ENCODE data around the gene GAP43.

GRCh38 chr3:115688418-115688817, 65.1 kb downstream of the GAP43 start:
- TF ChIP-seq POLR2A (IDR thresholded peaks at IDR 0.05) (no peak), CTCF (IDR thresholded peaks at IDR 0.05) (no peak)
